Germinal center (tissue), 1 donor: Measurements from ENCODE around the gene STK4.
A peak's percentile ranks its signal among the peaks of the same experiment; 100 is the strongest.
"Not testable (repeated sequence)": the region's sequence is repeated elsewhere in the genome, so short reads cannot be mapped to it uniquely, and the experiment has no call there.

ENCODE experiments used
- DNase-seq: peaks from one replicate; pipeline ENCODE4 v3.0.0; 2012; ENCODE audit warnings: mixed read lengths, low spot score

STK4 gene

DNA sequence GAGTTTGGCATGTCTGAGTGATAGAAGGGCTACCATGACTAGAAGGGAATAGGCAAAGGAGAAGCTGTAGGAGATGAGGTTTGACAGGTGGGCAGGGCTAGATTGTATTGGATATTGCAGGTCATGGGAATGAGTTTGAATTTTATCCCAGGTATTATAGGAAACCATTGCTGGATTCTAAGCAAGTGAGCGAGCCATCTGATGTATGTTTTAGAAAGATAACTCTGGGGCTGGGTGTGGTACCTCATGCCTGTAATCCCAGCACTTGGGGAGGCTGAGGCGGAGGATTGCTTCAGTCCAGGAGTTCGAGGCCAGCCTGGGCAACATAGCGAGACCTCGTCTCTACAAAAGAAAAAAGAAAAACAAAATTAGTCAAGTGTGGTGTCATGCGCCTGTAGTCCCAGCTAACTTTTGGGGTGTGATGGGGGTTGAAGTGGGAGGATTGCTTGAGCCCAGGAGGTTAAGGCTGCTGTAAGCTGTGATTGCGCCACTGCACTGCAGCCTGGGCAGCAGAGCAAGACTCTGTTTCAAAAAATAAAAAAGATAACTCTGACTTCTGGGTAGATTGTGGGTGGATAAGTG lies 16.9 kb downstream of the STK4 start:
- DNase-seq = no peak

- DNase-seq = no peak
Observed at GRCh38 chr20:44988631-44989171, 22.4 kb downstream of the STK4 start.

- DNase-seq = no peak
Observed at GRCh38 chr20:44990425-44990824, 24.1 kb downstream of the STK4 start.

DNA sequence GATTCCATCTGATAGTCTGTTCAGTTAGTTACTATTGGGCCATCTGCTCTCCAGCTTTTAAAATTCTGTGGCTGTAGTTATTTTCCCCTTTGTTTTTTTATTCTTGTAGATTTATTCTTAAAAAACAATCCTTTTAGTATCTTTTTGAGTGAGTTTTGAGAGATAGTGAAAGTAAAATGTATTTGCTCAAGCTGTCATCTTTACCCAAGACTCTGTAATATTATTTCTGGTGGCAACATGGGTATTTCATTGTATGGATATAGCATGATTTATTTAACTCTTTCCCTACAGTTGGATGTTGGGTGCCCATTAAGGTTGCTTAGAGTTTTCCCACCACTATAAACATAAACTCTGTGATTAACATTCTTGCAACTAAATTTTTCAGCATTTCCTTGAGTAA lies 24.6 kb downstream of the STK4 start:
- DNase-seq = no peak

GRCh38 chr20:44993343-44993742 lies 27.0 kb downstream of the STK4 start:
- no peak for DNase-seq

DNA sequence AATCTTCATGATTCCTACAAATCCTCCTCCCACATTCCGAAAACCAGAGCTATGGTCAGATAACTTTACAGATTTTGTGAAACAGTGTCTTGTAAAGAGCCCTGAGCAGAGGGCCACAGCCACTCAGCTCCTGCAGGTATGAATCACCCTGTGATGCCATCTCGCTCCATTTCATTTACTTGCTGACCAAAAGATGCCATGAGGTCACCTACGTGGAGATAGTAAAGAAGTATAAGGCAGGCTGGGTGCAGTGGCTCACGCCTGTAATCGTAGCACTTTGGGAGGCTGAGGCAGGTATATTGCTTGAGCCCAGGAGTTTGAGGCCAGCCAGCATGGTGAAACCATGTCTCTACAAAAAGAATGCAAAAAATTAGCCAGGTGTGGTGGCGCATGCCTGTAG lies 30.9 kb downstream of the STK4 start:
- no peak for DNase-seq

DNA sequence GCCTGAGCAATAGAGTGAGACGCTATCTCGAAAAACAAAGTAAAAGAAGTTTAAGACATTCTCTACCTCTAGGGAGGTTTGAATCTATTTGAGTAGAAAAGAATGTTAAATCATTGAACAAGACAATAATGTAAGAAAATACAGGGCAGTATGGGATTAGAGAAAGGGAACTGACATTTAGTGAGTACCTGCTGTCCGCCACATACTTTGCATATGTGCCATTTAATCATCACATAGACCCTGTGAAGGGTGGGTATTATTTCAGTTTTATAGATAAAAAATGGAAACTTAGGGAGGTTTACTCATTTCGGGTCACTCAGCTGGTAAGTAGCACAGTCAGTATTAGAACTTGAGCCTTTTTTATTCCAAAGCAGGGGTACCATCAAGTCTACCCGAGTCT lies 31.4 kb downstream of the STK4 start:
- DNase-seq = peak; percentile 54

DNA sequence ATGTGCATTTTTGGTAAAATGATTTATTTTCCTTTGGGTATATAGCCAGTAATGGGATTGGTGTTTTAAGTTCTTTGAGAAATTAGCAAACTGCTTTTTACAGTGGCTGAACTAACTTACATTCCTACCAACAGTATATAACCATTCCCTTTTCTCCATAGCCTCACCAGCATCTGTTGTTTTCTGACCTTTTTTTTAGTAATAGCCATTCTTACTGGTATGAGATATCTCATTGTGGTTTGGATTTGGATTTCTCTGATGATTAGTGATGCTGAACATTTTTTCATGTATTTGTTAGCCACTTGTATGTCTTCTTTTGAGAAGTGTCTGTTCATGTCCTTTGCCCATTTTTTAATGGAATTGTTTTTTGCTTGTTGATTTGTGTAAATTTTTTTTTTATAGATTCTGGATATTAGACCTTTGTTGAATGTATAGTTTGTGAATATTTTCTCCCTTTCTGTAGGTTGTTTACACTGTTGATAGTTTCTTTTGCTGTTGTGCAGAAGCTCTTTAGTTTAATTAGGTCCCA lies 42.3 kb downstream of the STK4 start:
- DNase-seq = no peak

GRCh38 chr20:45010399-45010828 lies 44.1 kb downstream of the STK4 start:
- no peak for DNase-seq

- DNase-seq = peak; percentile 42
Observed at GRCh38 chr20:45011108-45011526, 44.8 kb downstream of the STK4 start.

- no peak for DNase-seq
Observed at GRCh38 chr20:45012682-45013302, 46.5 kb downstream of the STK4 start.

- DNase-seq = not testable (repeated sequence)
Observed at GRCh38 chr20:45014131-45014530, 47.8 kb downstream of the STK4 start.

GRCh38 chr20:45014671-45015415 lies 48.5 kb downstream of the STK4 start:
- DNase-seq = no peak

GRCh38 chr20:45016089-45016671 lies 49.9 kb downstream of the STK4 start:
- DNase-seq = no peak

DNA sequence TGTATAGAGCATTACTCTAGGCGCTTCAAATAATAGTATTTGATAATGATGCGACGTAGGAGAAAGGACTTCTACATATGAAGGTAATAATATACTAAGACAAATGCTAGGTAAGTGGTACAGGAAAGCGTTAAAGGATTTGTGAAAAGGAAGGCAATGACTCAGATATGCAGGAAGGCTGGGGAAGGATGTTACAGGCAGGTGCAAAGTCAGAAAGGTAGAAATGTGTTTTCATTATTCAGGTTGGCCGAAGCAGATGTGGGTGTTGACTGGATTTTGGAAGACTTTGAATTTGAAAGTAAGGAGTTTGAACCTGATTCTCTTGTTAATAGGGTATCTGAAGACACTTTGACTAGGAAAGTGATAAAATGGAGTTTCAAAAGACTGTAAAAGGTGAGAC lies 51.0 kb downstream of the STK4 start:
- no peak for DNase-seq

DNA sequence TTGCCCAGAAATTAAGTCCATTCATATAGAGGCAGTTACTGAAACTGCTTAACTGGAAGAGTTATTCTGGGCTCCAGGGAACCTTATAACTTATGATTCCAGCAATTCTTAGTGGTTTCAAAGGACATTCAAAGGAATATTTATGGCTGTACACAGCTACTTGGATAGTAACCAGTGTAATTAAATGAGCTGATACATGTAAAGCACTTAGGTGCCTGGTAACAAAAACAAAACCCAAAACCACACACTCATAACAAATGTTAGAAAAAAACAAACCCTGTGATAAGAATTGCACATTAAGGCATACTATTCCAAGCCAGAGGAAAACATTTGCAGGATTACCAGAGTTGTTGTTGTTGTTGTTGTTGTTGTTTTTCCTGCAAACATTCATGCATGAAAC lies 51.5 kb downstream of the STK4 start:
- no peak for DNase-seq

- no peak for DNase-seq
Observed at GRCh38 chr20:45019027-45019761, 52.9 kb downstream of the STK4 start.

GRCh38 chr20:45019762-45020123 lies 53.4 kb downstream of the STK4 start:
- no peak for DNase-seq

DNA sequence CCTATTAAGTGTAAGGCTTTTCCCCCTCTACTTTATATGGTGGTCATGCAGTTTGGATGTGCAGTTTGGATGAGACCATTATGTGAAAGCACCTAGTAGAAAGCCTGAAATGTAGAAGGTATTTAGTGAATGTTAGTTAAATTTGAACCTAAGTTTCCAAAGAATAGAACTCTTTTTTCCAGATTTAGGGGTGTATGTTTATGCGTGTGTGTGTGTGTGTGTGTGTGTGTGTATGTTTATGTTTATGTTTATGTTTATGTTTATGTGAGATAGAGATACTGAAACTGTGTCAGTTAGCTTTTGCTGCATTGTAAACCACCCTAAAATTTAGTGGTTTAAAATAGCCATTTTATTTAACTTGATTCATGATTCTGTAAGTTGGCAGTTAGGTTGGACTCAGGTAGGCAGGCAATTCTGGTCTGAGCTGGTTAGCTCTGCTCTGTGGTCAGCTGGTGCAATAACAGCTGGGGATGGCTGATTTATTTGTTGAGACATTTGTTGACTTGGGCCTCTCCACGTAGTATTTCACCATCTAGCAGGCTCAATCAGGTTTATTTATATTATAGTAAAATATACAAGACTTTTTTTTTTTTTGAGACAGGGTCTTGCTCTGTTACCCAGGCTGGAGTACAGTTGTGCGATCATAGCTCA lies 54.0 kb downstream of the STK4 start:
- DNase-seq = no peak

- no peak for DNase-seq
Observed at GRCh38 chr20:45021631-45022030, 55.3 kb downstream of the STK4 start.

DNA sequence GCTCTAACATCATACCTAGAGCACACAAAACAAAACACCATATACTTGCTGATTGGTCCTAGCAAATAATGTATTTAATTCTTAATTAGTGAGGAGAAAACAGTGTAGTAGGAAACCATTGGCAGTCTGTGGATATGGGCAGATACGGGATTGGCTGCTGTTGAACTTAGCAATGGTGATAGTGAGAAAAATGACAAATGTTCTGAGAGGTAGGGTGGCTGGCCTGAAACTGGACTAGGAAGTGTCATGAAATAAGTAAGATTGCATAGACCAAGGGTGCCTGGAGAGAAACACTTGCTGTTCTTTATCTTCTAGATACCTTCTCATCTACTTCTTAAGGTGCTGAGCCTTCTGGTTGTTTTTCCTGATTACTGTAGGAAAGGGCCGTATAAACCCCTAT lies 56.8 kb downstream of the STK4 start:
- DNase-seq = not testable (repeated sequence)
